Ovary (tissue), 3 donors: Measurements from ENCODE around the gene CAB39.

Experiments used
- CTCF ChIP-seq, 3 donors: fragments of 450-650 bp in 2 of 3; fragments of 200-600 bp in 1 of 3; IDR thresholded peaks; one replicate each; pipeline versions ENCODE4 v1.5.1 to v1.8.0; 2016 to 2022; ENCODE audit warnings: antibody characterized with exemption in 3 of 3, mild to moderate bottlenecking in 1 of 3
- EP300 ChIP-seq: sonication (generic); formaldehyde crosslinking; IDR thresholded peaks from one replicate; pipeline ENCODE4 v1.6.1; 2017; ENCODE audit warnings: antibody characterized with exemption
- donor health status: DM: no; HTN: no; CAD: no.

- TF ChIP-seq CTCF (IDR thresholded peaks at IDR 0.05), result peak in 1 of 3 donors; percentile 7
- no peak for TF ChIP-seq EP300
Observed at GRCh38 chr2:230849633-230850357, 137.2 kb downstream of the CAB39 start.
